Measurements from ENCODE around the gene PHF2.

- TF ChIP-seq FOXA1 (IDR thresholded peaks at IDR 0.05) = no peak
- TF ChIP-seq BHLHE40 (IDR thresholded peaks at IDR 0.05; ENCODE audit: borderline replicate concordance) = no peak
Observed at GRCh38 chr9:93591301-93592007, 15.1 kb downstream of the PHF2 start.

All from HEK293T (cell line).